Activated CD8-positive, alpha-beta memory T cell treated with anti-CD3 and anti-CD28 coated beads for 4 hours (primary cell): ENCODE results near the gene FOXM1.
A peak's percentile ranks its signal among the peaks of the same experiment; 100 is the strongest.

Experiments used
- DNase-seq, 2 donors: peaks; one replicate each; pipeline ENCODE4 v3.0.0-alpha.2; 2020; ENCODE audit warnings: low read depth in 2 of 2

FOXM1 gene, protein sequence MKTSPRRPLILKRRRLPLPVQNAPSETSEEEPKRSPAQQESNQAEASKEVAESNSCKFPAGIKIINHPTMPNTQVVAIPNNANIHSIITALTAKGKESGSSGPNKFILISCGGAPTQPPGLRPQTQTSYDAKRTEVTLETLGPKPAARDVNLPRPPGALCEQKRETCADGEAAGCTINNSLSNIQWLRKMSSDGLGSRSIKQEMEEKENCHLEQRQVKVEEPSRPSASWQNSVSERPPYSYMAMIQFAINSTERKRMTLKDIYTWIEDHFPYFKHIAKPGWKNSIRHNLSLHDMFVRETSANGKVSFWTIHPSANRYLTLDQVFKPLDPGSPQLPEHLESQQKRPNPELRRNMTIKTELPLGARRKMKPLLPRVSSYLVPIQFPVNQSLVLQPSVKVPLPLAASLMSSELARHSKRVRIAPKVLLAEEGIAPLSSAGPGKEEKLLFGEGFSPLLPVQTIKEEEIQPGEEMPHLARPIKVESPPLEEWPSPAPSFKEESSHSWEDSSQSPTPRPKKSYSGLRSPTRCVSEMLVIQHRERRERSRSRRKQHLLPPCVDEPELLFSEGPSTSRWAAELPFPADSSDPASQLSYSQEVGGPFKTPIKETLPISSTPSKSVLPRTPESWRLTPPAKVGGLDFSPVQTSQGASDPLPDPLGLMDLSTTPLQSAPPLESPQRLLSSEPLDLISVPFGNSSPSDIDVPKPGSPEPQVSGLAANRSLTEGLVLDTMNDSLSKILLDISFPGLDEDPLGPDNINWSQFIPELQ

DNA sequence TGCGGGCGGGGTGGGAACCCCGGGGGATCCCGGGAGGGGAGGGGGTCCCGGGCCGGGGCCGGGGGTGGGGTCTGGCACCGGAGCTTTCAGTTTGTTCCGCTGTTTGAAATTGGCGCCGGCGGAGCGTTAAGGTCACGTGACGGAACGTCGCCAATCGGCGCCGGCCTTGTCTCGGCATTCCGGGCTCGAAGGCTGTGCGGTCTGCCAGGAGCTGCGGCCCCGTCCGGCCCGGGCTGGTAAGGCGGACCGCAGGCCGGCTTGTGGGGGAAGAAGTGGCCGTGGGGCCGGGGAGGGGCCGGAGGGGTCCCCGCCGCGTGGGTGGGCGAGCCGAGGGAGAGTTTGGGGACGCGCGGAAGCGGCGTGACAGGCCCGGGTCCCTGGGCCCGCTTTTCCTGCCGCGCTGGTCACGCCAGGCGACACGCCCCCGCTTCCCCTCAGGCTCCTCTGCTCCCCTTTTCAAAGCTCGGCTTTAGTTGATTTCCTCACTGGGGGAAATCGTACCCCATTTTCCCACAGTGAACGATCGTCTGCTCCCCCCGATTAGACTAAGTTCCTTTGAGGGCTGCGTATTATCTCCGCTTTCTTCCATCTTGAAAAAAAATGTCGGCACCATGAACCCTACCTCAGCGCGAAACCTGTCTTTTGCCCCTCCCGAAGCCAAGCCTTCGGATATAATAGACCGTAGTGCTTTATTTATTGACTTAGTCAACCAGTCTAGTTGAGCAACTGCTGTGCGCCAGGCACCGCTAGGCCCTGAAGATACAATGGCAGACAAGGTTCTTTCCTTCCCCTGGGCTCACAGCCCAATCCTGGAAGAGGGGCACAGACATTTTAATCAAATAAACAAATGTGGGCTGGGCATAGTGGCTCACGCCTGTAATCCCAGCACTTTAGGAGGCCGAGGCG lies at the start of gene FOXM1, which contains the start of gene RHNO1:
FOXM1 (minus strand) TSS at position 128 of the 906 bp plus-strand sequence. CDS start 2,696 bp downstream, outside the sequence.
RHNO1 (plus strand) TSS at position 177 of the 906 bp plus-strand sequence. CDS start 8,144 bp downstream, outside the sequence.
- peak; percentile 75 for DNase-seq

DNA sequence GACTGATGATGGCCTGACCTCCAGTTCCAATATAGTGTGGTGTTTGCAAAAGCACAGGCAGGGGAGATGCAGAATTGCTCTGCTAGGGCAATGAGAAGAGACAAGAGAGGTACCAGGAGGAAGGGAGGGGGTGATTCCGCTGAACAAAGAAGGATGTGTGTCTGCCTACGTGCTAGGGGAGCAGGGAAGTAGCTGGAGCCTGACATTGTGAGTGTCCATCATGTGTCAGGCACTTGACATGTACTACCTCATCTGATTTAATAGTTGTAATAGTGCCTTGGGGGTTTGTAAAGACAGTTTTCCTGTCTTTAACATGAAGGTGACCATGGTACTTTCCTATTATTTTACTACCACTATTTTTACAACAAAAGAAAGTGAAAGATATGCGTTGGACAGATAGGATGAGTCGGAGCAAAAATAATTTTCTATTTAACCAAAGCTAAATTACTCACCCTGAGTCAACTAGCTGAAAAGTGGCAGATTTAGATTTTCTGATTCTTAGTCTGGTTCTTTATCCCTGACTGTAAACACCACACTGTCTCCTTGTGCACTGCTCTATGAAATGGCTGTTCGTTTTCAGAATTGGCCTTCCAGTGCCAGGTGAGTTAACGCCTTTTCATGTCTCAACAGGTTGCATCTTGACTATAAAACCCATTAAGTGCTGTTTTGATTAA lies 48.5 kb upstream of the FOXM1 start:
- no peak for DNase-seq

DNA sequence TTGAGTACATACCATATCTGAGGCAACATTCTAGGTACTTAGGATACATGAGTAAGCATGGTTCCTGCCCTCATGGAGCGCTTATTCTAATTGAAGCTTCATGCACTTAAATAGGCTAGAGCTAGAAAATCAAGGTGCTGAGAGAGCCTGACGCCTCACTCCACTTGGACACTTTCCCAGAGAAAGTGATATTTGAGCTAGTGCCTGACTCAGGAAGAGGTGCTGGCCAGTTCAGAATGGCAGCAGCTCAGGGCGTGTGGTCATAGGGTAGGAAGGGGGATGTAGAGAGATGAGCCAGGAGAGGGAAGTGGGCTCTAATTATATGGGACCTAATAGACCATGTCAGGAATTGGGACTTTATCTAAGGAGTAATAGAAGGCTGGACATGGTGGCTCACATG lies 47.0 kb upstream of the FOXM1 start:
- DNase-seq: no peak

DNA sequence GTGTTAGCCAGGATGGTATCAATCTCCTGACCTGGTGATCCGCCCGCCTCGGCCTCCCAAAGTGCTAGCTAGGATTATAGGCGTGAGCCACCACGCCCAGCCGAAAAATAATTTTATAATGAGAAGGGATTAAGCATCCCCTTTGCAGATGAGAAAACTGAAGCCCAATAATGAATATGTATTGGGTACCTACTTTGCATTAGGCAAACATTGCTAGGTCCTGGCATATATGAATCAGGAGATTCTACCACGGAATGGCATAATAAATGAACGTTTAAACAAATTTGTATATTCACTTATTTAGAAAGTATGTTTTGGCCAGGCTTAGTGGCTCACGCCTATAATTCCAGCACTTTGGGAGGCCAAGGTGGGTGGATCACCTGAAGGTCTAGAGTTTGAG lies 46.1 kb upstream of the FOXM1 start:
- DNase-seq: no peak

DNA sequence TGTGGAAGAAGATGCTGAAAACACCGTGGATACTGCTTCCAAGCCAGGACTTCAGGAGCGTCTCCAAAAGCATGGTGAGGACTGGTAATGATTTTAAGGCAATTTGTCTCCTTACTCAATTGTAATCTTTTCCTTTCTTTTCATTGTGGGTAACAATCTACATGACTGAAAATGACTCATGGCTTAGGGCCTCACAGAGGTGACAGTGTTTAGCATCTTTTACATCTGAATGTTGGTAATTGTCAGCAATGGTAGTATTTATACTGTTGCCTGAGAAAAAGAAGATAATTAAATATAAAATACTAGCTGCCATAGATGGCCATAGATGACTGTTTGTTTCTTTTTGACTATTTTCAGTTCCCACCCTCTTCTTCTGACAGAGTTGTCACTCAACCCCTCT lies 45.4 kb upstream of the FOXM1 start:
- no peak for DNase-seq

DNA sequence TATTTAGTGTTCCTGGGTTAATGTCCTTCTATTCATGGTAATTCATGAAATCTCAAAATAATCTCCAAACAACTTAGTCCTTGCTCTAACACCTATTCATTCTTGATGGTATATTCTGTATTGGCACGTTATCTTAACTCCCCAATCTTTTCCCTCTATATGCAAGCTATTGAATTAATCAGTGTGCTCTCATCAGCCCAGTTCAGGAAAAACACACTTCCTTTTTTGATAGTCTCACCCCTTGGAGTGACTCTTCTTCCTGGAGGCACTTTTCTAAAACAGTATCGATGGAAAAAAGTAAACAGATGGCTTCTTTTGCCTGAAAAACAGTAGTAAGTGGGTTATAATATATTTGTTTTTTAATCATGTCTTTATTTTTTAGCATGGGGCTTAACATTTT lies 42.3 kb upstream of the FOXM1 start:
- no peak for DNase-seq

DNA sequence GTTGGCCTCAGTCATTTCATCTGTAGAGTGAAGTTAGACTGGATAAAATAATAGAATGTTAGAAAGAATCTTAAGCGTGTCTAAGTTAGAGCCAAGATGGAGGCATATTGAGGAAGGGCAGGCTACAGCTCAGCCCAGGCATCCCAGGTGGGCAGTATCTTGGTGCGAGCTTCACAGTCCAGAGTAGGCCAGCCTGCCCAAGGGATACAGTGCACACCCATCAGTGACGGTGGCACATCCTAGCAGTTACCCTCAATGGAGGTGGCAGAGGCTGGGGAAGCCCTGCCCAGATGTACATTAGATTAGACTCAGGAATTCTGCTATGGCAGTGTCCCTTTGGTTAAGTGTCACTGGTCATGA lies 35.2 kb upstream of the FOXM1 start:
- no peak for DNase-seq

DNA sequence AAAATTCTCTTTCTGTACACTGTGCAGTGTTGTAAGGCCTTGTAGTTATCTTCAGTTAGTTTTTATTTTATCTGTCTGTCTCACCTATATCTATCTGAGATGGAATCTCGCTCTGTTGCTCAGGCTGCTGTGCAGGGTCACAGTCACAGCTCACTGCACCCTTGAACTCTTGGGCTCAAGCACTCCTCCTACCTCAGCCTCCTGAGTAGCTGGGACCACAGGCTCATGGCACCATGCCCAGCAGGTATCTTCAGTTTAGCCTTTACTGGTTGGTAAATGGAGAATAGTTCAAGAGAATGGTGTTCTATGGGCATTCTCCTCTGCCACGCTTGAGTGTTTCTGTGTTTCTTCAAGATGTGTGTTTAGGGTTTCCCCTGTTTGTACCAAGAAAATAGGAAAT lies 27.3 kb upstream of the FOXM1 start:
- no peak for DNase-seq

DNA sequence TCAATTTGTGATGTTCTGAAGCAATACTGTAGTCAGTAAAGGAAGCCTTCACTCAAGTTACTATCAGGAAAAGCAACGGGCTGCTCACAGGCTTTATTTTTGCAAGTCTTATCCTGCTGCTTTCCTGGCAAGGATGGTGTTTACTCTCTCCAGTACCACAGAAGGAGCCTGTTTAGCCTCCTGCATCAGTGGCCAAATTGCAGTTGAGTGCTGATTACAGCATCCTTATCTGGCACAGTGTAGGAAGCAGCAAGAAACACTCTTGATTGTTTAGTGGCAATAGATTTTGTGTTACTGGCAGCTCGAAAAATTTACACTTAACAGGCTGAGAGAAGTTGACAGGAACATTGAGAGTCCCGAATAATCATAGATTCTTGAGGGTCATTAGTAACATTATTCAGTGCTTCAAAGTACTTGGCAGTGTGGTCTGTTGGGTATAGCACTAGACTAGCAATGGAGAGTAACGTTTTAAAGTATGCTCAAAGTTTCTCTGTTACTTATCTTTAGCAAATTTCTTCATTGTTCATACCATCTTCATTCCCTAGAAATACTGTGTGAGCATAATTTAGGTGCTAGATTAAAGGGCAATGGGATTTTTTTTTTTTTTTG lies 25.4 kb upstream of the FOXM1 start:
- DNase-seq: no peak

DNA sequence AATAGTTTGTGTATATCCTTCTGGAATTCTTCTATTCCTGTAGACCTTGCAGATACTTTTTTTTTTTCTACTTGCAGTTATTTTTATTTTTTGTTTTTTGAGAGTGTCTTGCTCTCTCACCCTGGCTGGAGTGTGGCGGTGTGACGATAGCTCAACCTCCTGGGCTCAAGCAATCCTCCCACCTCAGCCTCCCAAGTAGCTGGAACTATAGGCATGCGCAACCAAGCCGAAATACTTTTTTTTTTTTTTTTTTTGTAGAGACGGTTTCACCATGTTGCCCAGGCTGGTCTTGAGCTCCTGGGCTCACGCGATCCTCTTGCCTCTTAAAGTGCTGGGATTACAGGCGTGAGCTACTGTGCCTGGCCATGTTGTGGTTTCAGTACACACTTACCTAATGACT lies 23.7 kb upstream of the FOXM1 start:
- no peak for DNase-seq

DNA sequence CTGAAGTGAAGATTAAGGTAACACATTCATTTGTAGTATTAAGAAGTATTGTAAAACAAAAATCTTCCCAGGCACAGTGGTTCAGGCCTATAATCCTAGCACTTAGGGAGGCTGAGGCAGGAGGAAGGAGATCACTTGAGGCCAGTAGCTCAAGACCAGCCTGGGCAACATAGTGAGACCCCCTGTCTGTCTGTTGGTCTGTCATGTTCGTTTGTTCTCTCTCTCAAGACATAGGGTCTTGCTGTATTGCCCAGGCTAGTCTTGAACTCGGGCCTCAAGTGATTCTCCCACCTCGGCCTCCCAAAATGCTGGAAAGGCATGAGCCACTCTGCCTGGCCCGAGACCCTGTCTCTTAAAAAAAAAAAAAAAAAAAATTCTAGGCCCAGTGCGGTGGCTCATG lies 20.4 kb upstream of the FOXM1 start:
- no peak for DNase-seq

DNA sequence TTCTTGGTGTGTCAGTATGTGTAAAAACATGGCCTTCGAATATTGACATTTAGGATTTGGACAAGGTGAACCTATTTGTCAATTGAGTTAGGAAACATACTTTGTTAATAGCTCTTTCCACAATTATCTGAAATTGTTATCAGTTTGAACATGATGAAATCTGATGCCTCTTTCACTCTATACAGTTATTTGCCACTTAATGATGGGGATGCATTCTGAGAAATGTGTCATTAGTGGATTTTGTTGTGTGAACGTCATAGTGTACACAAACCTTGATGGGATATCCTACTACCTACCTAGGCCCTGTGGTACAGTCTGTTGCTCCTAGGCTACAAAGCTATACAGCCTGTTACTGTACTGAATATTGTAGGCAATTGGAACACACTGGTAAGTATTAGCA lies 18.5 kb upstream of the FOXM1 start:
- DNase-seq: no peak

DNA sequence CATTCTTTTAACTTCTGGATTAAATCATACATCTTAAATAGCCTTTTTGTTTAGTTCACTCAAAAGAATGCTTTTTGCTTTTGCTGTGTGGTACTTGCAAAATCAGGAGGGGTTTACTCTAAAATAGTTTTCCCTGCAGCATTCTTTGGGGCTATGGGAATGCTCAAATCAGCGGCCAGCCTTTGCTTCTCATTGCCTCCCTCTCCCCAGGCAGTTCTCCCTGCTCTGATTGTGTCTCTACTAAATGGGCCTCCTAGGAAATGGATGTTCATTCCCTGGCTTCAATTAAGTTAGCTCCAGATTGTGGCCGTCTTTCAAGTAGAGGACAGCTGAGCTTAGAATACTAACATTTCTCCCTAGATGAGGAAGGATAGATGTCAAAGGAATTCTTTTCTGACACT lies 18.1 kb upstream of the FOXM1 start:
- no peak for DNase-seq

DNA sequence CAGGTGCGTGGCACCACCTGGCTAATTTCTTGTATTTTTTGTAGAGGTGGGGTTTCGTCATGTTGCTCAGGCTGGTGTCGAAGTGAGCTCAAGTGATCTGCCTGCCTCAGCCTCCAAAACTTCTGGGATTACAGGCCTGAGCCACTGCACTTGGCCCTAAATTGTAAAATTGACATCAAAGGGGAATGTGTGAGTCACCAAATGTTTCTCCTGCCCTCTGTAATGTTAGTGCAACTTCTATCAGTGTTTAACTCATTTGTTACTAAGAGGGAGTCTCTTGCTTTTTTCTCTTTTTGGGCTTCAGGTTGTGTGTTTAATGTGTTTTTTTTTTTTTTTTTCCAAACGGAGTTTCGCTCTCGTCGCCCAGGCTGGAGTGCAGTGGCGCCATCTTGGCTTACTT lies 16.0 kb upstream of the FOXM1 start:
- DNase-seq: no peak

DNA sequence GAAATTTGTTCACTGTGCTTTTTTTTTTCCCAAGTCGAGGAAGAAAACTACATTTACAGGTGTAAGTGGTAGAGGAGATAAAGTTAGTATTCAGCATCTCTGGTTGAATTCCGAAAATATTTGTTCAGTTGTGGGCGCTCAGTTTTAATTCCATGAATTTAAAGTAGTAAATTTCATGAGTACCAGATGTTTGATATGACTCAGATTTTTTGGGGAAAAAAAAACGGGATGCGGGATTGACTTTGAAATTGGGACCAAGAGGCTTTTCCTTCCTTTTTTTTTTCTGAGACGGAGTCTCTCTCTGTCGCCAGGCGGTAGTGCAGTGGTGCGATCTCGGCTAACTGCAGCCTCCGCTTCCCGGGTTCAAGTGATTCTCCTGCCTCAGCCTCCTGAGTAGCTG lies 15.3 kb upstream of the FOXM1 start:
- DNase-seq: no peak

DNA sequence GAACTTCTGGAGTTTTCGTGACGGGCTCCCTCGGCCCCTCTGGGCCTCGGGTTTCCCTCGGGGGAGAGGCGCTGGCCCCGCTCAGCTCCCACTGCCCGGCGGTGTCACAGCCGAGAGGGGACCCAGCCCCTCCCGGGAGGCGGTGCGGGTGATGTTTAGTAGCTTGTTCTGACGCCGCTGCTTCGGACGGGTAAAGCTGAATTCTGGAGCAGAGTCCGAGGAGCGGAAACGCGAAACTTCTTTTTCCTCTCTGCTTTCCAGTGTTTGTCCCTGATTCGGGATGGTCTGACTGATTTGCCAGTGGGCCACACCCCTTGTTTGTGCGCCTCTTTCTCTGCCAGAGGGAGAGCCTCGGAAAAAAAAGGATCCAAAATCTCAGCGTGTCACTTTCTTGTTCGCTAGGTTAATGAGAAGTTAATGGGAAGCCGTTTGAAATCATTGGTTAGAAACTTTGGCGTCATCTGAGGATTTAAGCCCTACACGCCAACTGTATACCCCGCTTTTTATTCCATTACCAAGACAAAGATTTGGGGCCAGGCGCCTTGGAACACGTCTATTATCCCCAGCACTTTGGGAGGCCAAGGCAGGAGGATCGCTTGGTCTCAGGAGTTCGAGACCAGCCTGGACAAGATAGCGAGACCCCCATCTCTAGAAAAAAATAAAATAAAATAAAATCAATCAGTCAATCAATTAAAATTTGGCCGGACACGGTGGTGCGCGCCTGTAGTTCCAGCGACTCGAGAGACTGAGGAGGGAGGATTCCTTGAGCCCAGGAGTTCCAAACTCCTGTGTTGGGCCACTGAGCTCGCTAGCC lies 14.5 kb upstream of the FOXM1 start:
- no peak for DNase-seq

DNA sequence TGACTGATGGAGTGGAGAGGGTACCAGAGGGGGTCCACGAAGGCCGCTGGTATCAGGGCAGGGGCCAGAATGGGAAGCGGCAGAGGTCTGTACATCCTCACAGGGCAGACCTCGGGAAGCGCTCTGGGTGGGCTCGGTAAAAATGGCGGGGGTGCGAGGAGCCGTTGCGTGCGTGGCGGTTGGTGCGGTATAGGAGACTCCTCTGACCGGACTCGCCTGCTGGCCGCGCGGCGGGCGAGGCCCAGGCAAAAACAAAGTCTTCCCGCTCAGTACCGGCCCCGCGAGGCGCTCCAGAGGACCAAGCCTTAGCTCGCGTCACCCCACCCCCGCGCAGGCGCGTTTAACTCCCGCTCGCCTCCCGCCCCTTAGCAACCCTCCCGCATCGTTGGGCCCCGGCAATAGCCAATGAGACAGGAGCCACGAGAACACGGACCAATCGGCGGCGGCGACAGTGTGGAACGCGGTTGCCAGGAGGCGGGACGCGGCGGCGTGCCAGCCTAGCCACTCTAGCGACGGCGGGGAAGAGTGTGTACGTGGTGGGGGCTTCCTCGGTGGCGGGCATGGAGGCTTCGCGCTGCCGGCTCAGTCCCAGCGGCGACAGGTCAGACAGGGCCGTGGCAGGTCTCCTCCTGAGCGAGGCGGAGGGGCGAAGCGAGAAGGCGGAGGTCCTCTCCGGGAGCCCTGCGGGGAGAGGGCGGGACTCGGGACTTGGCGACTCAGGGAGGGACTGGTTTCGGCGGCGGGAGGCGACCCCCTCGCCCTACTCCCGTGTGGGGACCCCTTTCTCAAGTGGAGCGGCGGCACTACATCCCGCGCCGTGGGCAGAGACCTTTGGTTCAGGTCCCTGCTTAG lies 13.6 kb upstream of the FOXM1 start, which contains the start of gene TULP3:
TULP3 (plus strand) TSS at position 504 of the 852 bp plus-strand sequence; CDS start at position 561, 57 bp downstream.
- peak; percentile 97 for DNase-seq

DNA sequence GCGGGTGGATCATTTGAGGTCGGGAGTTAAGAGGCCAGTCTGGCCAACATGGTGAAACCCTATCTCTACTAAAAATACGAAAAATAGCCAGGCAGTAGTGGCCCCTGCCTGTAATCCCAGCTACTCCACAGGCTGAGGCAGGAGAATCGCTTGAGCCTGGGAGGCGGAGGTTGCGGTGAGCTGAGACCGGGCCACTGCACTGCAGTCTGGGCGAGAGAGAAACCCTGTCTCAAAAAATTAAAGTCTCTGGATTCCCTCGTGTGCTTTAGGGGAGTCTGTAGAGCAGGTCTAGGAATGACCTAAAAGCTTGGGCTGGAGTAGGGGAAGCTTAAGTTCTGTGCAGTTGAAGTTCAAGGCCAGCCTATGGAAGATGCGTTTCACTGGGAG lies 13.0 kb upstream of the FOXM1 start:
- DNase-seq: no peak

DNA sequence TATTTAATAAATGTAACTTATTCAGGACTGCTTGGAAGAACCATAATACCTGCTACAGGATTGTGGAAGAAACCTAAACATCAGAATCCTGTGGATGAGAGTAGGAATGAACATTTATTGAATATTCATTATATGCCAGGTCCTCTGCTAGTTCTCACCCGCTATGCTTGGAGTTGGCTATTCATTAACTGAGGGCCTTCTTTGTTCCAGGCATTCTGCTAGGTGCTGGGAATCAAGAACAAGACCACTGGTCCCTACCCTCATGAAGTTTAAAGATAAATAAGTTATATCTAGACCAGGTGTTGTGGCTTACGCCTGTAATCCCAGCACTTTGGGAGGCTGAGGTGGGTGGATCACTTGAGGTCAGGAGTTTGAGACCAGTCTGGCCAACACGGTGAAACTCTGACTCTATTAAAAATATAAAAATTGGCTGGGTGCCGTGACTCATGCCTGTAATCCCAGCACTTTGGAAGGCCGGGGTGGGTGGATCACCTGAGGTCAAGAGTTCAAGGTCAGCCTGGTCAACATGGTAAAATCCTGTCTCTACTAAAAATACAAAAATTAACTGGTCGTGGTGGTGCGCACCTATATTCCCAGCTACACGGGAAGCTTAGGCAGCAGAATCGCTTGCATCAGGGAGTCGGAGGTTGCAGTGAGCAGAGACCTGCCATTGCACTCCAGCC lies 9.9 kb upstream of the FOXM1 start:
- no peak for DNase-seq
